GM21529 (cell line): ENCODE results near the gene ANXA8L1.
A peak's percentile ranks its signal among the peaks of the same experiment; 100 is the strongest.
"Not testable (repeated sequence)": the region's sequence is repeated elsewhere in the genome, so short reads cannot be mapped to it uniquely, and the experiment has no call there.

Experiments
- ATAC-seq: cut with Tn5 transposase; IDR thresholded peaks from one replicate; pipeline ENCODE4 v1.9.1; 2021; ENCODE audit not compliant: unreplicated experiment

The ANXA8L1 gene, protein sequence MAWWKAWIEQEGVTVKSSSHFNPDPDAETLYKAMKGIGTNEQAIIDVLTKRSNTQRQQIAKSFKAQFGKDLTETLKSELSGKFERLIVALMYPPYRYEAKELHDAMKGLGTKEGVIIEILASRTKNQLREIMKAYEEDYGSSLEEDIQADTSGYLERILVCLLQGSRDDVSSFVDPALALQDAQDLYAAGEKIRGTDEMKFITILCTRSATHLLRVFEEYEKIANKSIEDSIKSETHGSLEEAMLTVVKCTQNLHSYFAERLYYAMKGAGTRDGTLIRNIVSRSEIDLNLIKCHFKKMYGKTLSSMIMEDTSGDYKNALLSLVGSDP

DNA sequence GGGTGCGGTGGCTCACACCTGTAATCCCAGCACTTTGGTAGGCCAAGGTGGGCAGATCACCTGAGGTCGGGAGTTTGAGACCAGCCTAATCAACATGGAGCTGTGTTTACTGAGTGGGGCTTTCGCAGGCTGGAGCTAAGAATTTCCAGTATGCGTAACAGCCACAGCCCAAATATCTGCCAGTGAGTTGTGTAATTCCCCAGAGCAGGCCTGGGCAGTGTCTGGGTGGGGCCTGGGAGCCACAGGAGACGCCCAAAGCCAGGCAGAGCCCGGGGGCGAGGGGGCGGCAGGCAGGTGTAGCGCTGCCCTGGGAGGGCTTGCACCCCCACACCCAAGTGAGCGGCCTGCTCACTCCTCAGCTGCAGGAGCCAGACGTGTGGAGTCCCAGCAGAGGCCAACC lies at the start of gene ANXA8L1:
TSS of gene ANXA8L1 (plus strand) at position 371 of the 400 bp plus-strand sequence. CDS start 76 bp downstream, outside the sequence.
- not testable (repeated sequence) for ATAC-seq

DNA sequence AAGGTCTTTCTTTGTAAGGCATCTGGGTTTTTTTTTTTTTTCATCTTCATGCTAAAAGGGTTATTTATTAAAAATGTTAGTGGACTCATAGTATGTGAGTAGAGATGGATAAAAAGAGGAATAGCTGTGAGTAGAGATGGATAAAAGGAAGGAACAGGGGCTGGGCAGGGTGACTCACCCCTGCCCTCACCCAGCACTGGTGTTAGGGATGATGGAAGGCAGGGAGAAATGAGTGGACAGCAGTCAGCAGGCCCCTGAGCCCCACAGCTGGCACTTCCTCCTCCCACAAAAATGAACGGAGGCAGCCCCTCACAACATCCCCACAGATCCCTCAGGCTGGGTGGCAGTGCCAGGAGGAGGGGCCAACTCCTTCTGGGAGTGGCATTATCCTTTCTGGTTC lies 49.5 kb upstream of the ANXA8L1 start:
- ATAC-seq = no peak

DNA sequence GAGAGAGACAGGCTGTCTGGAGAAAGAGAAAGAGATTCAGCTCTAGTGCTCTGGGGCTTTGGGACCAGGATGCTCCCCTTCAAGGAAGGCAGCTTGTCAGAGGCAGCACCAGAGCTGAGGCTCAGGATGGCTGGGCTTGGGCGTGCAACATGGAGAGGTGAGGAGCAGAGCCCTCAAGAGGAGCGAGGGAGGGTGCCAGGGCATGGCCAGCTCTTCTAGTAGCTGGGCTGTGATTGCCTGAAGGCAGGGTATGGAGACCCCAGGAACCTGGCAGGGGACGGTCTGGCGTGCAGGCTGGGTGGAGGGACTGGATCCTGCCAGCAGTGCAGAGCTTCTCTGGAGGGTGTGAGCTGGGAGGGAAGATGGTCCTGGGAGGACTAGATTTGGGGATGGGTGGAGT lies 48.6 kb upstream of the ANXA8L1 start:
- ATAC-seq = no peak

DNA sequence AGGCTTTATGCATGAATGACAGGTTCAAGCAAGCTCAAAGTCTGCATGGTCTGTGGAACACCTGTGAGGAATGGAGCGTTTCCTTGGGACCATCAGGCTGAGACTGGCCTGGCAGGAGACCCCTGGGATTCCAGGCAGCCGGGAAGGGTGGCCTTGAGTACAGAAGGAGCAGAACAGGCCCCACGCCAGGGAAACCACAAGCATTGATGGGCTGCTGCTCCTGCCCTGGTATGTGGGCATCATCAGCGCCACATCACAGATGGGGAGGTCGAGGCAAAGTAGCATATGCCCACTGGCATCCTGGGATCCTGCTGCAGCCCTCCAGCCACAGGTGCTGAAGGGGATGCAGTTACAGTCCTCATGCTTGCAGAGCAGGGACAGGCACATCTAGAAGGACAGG lies 47.9 kb upstream of the ANXA8L1 start:
- no peak for ATAC-seq

DNA sequence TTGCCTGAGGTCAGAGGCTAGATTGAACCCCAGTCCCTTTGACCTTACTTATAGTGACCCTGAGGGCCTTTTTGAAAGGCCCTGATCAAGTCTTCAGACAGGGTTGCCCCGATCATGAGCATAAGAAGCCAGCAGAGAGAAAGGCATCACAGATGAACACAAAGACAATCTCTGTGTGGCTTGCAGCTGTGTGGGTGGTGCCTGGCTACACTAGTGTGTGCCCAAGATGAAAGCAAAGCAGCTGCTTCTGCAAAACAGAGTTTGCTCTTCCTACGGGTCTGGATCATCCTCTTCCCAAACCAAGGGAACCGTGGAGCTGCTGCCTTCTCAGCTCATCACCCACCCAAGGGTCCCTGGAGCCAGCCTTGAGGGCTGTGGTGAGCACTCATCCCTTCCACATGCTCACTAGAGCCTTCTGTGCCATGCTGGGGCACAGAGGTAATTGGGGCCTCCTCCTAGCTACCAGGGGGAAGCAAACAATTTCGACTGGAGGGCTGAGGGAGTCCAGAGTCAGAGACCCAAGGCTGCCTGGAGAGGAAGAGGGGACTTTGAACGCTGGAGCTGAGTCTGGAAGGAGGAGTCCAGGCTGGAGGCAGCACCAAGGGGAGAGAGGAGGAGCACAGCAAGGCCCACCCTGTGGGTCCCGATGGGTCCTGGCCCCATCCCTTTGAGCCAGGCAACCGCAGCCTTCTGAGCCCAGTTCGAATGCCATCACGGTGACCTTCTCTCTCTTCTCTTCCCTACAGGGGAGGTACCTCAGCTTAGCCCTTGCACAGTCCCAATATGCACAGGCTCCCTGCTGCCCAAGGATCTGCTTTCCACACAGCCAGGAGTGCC lies 46.5 kb upstream of the ANXA8L1 start:
- no peak for ATAC-seq

DNA sequence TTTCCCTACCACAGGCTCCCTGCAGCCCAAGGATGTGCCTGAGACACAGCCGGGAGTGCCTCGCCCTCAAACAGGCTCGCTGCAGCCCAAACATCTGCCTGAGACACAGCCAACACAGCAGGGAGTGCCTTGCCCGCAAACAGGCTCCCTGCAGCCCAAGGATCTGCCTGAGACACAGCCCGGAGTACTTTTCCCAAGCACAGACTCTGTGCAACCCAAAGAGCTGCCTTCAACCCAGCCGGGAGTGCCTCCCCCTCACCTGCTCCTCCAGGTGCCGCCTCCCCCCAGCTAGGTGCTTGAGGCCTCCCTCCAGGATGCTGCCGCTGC lies 45.9 kb upstream of the ANXA8L1 start:
- no peak for ATAC-seq

DNA sequence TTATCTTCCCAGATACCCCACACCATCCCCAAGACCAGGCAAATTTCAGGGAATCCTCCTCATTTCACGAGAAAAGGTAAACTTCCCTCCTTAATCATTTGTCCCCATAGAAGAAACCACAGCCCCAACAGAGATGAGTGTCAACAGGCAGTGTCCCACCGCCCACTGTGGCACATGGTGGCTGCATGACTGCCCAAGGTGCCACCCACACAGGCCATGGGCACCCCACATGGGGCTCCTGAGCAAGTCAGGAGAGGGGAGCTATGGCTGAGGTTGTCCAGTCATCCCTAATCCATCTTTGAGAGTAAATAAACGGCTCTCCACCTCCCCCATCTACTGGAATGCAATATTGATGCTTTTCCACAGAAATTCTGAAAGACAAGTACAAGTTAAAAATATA lies 44.7 kb upstream of the ANXA8L1 start:
- ATAC-seq = no peak

DNA sequence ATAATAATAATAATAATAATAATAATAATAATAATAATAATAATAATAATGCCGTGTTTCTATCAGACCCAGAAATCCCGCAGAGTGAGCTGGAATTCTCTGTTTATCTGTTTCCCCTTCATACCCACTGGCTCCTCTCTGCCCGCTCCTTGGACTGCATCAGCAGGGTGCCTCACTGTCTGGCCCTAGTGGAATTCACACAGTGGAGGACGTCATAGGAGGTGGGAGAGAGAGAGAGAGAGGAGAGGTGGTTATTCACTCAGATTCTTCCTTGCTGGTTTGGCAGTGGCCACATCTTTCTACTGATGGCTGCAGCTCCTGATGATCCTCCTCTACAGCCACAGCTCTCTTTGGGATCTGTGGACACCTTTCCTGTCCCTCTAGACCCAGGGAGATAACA lies 10.1 kb upstream of the ANXA8L1 start:
- ATAC-seq = not testable (repeated sequence)

DNA sequence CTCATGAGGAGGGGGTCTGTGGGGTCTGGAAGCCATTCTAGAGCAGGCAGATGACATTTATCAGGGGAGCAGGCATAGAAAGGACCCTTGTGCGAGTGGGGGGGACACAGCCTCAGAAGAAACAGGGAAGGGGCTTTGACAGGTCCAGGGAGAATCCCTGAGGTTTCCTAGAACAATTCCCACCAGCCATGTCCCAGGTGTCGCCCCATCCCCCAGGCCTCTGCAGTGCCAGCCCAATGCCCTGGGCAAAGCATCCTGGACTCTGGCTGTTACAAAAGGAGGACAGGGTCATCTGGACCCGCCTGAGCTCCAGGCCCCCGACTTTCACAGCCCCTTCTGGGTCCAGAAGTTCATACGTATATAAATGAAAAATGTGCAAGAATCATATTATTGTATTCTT lies 8.4 kb upstream of the ANXA8L1 start:
- not testable (repeated sequence) for ATAC-seq

DNA sequence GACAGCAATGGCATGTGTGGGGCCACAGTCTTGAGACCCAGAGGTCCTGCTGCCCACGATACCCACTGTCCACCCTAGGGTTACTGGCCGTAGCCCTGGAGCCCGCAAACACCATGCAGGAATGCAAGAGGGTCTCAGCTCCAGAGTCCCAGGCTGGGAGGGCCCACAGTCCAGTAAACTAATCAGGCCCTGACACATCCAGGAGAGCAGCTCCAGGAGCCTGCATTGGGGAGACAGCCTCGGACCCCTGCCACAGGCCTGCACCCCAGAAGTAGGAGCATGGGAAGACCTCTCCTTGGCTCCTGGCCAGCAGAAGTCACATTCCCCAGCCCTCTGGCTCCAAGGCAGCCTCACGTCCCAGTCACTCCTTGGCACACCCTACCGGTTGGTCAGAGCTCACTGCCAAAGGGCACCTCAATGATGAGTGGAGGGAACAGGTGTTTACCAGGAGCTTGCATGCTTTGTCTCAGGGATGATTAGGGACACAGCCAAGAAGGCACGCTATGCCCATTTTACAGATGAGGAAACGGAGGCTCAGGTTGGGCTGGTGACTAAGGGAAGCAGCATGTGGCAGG lies 7.8 kb upstream of the ANXA8L1 start:
- not testable (repeated sequence) for ATAC-seq

DNA sequence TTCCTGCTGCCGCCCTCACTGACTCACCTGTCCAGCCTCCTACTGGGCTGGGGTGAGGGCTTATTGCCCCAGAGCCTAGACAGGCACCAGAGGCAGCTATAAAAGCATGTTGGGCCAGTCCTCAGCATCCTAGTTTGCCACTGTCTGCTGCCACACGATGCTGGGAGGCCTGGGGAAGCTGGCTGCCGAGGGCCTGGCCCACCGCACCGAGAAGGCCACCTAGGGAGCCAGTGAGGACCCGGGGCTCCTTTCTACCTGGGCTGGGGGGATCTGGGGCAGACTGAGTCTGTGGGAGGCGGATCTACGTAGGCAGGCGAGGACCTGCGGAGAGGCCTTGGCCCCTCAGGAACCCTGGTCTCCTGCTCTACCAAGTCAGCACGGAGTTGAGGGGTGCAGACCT lies 6.6 kb upstream of the ANXA8L1 start:
- not testable (repeated sequence) for ATAC-seq

DNA sequence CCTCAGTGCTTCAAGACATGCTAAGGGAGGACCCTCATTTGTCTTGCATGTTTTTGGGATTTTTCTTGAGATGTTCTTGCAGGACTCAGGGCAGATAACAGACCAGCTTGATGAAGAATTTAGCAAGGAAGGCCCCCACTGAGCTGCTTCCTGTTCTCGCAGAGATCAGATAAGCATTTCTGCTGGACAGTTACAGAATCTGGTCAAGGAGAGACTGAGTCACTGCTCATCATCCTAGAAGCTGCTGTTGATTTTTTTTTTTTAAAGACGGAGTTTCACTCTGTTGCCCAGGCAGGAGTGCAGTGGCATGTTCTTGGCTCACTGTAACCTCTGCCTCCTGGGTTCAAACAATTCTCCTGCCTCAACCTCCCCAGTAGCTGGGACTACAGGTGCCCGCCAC lies 1.2 kb upstream of the ANXA8L1 start:
- not testable (repeated sequence) for ATAC-seq

DNA sequence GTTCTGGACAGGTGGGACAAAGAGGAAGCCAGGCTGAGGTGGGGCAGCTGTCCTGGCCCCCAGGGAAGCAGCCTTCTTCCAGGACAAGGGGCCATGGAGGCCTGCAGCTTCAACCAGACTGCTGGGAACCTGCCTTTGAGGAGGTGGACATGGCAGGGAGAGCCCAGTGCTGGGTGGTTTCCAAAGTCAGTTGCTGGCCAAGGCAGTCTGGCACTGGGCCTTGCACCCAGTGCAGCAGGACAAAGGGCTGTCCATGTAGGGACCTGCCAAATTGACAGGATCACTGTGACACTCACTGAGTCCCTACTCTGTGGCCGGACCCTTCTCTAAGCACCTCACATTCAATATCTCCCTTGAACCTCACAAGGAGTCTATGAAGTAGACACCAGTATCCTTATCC lies 1.4 kb downstream of the ANXA8L1 start:
- not testable (repeated sequence) for ATAC-seq

DNA sequence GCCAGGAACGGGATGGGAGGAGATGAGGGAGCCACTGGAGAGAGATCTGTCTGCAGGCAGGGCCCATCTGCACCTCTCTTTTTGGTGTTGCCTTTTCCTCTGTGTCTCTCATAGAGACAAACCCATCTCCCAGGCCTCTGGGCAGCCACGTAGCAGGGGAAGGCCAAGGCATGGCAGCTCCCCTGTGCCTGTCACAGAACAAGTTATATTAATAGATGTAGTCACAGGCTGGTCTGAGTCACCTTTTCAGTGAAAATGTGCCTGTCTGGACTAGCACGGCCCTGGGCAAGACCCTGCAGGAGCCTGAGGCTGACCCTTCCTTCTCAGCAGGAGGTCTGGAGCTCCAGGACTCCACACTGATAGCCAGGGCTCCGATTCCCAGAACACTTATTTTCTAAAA lies 2.1 kb downstream of the ANXA8L1 start:
- ATAC-seq = not testable (repeated sequence)

DNA sequence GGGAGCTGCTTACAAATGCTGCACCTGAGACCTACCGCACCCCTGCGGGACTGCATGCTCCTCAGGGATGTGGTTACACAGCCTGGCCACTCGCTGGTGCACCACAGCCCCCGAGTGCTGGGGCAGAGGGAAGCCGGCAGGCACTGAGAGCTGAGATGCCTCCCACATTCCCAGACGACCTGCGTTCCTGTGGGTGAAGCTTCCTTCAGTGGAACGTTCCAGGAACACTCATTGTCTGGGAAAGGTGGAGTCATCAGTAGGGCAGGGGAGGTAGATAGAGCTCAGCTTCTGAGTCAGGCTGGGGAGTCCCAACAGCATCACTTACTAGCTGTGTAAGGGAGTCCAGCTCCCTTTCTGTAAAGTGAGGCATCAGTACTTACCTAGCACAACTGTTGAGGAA lies 2.5 kb downstream of the ANXA8L1 start:
- ATAC-seq = not testable (repeated sequence)

DNA sequence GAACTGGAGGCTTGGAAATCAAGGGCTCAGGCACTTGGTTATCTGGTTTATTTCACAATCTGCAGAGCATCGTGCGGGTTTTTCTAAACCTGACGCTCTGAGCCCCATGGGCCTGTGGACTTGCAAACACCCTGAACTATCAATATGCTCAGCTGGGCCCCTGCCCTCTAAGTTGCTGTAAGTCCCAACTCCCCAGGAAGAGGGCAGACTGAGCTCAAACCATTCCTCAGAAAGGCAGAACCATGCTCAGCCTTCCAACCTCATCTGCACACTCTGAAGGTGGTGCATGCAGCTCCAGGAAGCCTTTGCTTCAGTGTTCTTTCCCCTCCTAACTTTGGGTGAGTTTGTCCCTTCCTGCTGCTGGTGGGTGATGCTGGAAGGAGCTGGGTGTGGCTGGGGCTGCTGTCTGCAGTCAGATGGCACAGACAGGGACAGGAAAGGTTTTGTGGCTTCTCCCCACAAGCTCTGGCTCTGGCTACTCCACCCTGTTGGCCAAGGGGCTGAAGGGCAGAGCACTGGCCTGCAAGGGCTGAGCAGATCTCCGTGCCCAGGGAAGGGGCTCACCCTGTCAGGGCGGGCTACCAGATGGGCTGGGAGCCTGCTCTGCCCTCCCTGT lies 3.8 kb downstream of the ANXA8L1 start:
- ATAC-seq = not testable (repeated sequence)

DNA sequence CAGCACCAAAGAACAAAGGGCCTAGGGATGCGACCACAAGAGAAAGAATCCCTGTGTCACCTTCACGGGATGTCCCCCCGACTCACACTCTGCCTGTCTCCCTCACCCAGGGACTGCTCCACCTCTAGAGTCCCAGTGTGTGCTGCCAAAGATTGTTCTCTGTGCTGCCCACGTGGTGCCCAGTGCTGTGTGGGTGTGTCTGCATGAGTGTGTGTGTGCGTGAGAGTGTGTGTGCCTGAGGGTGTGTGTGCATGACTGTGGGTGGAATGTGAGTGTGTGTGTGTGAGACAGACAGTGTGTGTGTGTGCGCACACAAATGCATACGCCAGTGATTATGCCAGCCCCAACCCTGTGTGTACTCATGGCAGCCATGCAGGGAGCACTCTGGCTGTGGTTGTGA lies 10.3 kb downstream of the ANXA8L1 start:
- not testable (repeated sequence) for ATAC-seq

DNA sequence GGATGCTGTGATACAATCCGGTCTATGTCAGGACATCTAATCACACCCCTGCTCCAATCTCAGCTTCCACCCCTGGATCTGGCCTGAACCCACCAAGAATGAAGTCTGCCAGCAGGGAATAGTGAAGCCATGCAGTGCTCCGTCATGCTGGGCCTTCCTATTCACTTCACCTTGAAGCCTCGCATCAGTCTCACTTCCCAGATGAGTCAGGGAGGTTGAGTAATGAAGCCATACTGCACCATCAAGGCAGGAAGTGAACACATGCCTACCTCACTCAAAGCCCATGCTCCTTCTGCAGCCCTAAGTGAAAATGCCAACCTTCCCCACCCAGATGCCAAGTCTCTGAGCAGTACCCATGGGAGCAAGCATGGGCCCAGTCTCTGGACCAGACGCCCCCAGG lies 11.1 kb downstream of the ANXA8L1 start:
- ATAC-seq = peak; percentile 81

DNA sequence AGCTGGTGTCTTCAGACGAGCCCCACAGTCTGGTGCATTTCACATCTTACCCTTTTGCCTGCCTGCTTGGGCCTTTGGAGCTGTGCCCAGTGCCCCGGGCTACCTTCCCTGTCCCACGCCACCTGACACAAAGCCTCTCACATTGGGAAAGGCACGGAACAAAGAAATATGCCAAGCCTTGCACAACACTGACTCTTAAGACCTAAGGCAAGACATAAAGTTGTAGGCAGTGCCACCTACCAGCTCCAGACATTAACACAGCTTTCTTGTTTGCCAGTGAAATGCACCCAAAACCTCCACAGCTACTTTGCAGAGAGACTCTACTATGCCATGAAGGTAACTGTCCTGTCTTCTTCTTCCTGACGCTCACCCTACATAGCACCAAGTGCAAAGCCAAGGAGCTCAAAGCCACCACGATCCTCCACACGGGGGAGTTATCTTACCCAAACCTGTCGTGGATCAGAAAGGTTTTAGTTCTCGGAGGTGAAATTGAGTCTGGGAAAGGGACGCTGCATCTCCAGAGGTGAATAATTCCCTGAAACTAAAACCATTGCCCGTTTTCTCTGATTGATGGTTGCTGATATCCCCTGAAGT lies 11.8 kb downstream of the ANXA8L1 start:
- not testable (repeated sequence) for ATAC-seq

DNA sequence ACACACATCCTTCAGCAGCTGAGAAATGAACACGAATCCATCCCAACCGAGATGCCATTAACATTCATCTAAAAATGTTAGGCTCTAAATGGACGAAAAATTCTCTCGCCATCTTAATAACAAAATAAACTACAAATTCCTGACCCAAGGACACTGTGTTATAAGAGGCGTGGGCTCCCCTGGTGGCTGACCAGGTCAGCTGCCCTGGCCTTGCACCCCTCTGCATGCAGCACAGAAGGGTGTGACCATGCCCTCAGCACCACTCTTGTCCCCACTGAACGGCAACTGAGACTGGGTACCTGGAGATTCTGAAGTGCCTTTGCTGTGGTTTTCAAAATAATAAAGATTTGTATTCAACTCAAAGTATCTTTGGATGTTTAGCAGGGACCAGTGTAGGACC lies 15.8 kb downstream of the ANXA8L1 start:
- ATAC-seq = not testable (repeated sequence)
